ENCODE results near the gene HYI. TPM values are rescaled to one million over a fixed set of nuclear protein-coding genes. Genes with fewer than 3 reads are reported as not detected.

HYI gene
- total RNA-seq, 1 experiment from 2014 or later: 55.3 TPM

- Histone ChIP-seq H3K36me3 (ENCODE audit: control insufficient read depth, insufficient read depth, low read length) (no peaks in the 10 kb centered on the region), H3K4me3 (ENCODE audit: low read depth in 2 of 2, low read length in 2 of 2) (no peak overlapping the region), H3K4me1 (ENCODE audit: control insufficient read depth, insufficient read depth, low read length) (no peaks in the 10 kb centered on the region), H3K9me3 (ENCODE audit: control insufficient read depth, insufficient read depth, low read depth, low read length) (no peaks in the 10 kb centered on the region), H3K27me3 (ENCODE audit: control insufficient read depth, insufficient read depth, low read length) (no peaks in the 10 kb centered on the region), H3K27ac (ENCODE audit: low read length) (no peak overlapping the region)
- DNase-seq (ENCODE audit: low read depth, low spot score) (no peak), ATAC-seq (no peak)
- intact Hi-C loops (cut with micrococcal nuclease; ENCODE audit: unreplicated experiment) (no loop called here), in situ Hi-C loops (cut with HindIII; ENCODE audit: low pct_unique_long_range_greater_than_20kb, low sequenced_read_pairs) (no loop called here)
- no peak for TF ChIP-seq POLR2AphosphoS5 (IDR thresholded peaks at IDR 0.05; ENCODE audit: low read depth, low read length)
- TF ChIP-seq TCF7L2 (IDR thresholded peaks at IDR 0.05; ENCODE audit: low read depth, low read length): no peak
- TF ChIP-seq REST (IDR thresholded peaks at IDR 0.05; ENCODE audit: insufficient read depth in 1 of 2, low read depth in 2 of 2, low read length in 1 of 2): no peak
- TF ChIP-seq CTCF (IDR thresholded peaks at IDR 0.05): no peak
- no peak for TF ChIP-seq SIN3A (IDR thresholded peaks at IDR 0.05; ENCODE audit: borderline replicate concordance, insufficient read depth, low read depth, low read length)
- ChIA-PET POLR2A (interaction anchor here (0.6 kb wide), 1 partner anchor 47 kb away, joined by 6 read pairs; no protein-coding TSS in a partner anchor), CTCF (no interaction called here)
- BruUV-seq (replicated peaks): no TSS peak
These were observed 28.7 kb downstream of the HYI start for GRCh38 chr1:43425045-43425444.

- H3K9me3 ChIP-seq (ENCODE audit: control insufficient read depth, insufficient read depth, low read depth, low read length): no peaks in the 10 kb centered on the region
- H3K36me3 ChIP-seq (ENCODE audit: control insufficient read depth, insufficient read depth, low read length): no peaks in the 10 kb centered on the region
- H3K27me3 ChIP-seq (ENCODE audit: control insufficient read depth, insufficient read depth, low read length): no peaks in the 10 kb centered on the region
- BruUV-seq (replicated peaks): TSS peak; percentile 51
- no peak overlapping the region for H3K27ac ChIP-seq (ENCODE audit: low read length)
- POLR2A ChIA-PET: no interaction called here
- no peak overlapping the region for H3K4me3 ChIP-seq (ENCODE audit: low read depth in 2 of 2, low read length in 2 of 2)
- in situ Hi-C loops (cut with HindIII; ENCODE audit: low pct_unique_long_range_greater_than_20kb, low sequenced_read_pairs) (no loop called here), intact Hi-C loops (cut with micrococcal nuclease; ENCODE audit: unreplicated experiment) (no loop called here)
- CTCF ChIA-PET: no interaction called here
- no peak for ATAC-seq
- H3K4me1 ChIP-seq (ENCODE audit: control insufficient read depth, insufficient read depth, low read length): no peaks in the 10 kb centered on the region
- no peak for DNase-seq (ENCODE audit: low read depth, low spot score)
- no peak for TF ChIP-seq TCF7L2 (IDR thresholded peaks at IDR 0.05; ENCODE audit: low read depth, low read length)
- no peak for TF ChIP-seq SIN3A (IDR thresholded peaks at IDR 0.05; ENCODE audit: borderline replicate concordance, insufficient read depth, low read depth, low read length)
- no peak for TF ChIP-seq POLR2AphosphoS5 (IDR thresholded peaks at IDR 0.05; ENCODE audit: low read depth, low read length)
- TF ChIP-seq CTCF (IDR thresholded peaks at IDR 0.05): no peak
- no peak for TF ChIP-seq REST (IDR thresholded peaks at IDR 0.05; ENCODE audit: insufficient read depth in 1 of 2, low read depth in 2 of 2, low read length in 1 of 2)
These were observed 29.8 kb downstream of the HYI start for GRCh38 chr1:43423672-43424550.
